Caki2 (cell line): ENCODE data around the gene BBS7. TPM values are rescaled to one million over a fixed set of nuclear protein-coding genes. Genes with fewer than 3 reads are reported as not detected.

Experiments used
- DNase-seq: peaks from one replicate; pipeline ENCODE4 v3.0.0-alpha.2; 2015; ENCODE audit warnings: low read depth
- in situ Hi-C: cut with HindIII; loops from 2 replicates; pipeline ENCODE4 v1.10.0; 2016; ENCODE audit warnings: low sequenced_read_pairs, low pct_unique_long_range_greater_than_20kb, mixed read lengths
- total RNA-seq: library from RNA; depleted of rRNA; stranded (reverse); fragments of >200 nt; shearing (Covaris generic); gene quantifications from 2 replicates; pipeline ENCODE4 v1.2.3, GENCODE V29; 2014; ENCODE audit warnings: low replicate concordance; rRNA removed

Gene BBS7
- 3.2 and 16.8 TPM in 2 replicates for total RNA-seq

DNA sequence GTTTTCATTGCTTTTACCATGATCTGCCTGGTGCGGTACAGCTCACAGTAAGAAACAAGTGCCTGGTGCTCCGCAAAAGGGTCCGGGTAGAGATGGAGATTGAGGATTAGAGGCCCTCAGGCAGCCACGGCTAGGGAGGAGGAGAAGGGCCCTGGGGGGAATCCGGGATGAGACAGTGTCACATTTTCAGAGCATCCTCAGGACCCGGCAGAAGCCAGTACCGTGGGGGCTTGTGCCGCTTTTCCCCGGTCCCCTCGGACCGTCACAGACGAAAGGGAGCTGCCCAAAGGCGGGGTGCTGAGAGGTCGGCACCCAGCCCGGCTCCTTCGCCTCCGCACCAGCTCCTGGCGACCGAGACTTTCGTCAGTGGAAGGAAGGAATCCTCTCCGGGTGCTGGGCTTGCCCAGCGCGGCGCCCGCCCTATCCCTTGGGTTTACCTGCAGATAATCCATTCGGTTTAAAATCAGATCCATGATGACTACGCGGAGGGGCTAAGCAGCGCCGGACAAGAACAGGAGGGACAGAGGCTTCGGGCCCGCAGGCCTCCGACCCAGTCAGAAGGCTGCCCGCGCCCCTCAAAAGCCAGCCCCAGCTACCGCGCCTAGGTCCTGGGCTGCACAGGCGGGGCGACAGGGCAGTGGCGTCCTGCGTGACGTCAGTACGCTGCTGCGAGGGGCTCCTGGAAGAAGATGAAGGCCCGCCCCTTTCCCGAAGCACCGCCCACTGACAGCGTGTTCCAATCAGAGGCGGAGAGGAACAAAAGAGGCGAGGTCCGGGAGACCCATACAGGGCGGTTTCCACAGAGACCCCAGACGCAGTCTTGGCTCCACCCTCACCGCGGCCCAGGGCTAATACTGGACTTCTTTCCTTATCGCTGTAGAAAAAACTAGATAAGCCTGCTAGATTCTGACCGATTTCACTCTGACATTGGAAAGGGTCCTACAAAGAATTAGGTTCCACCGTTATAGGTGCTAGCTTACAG is at the start of gene BBS7:
Gene BBS7, minus strand, starts transcription at position 634 of the 982 bp plus-strand sequence. Its CDS starts 161 bp downstream, at position 473.
- in situ Hi-C loops, result no loop called here
- DNase-seq, result peak; percentile 97

GRCh38 chr4:121913667-121914066 is 43.4 kb upstream of the BBS7 start:
- in situ Hi-C loops, result no loop called here
- no peak for DNase-seq

DNA sequence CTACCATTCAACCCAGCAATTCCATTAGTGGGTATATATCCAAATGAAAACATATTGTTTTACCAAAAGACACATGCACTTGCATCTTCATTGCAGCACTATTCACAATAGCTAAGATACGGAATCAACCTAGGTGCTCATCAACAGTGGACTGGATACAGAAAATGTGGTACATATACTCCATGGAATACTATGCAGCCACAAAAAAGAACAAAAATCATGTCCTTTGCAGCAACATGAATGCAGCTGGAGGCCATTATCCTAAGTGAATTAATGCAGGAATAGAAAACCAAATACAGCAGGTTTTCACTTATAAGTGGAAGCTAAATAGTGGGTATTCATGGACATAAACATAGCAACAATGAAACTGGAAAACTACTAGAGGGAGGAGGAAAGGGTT is 38.1 kb upstream of the BBS7 start:
- no peak for DNase-seq
- in situ Hi-C loops, result no loop called here

GRCh38 chr4:121900132-121900983 is 30.1 kb upstream of the BBS7 start:
- in situ Hi-C loops, result no loop called here
- DNase-seq, result peak; percentile 36

DNA sequence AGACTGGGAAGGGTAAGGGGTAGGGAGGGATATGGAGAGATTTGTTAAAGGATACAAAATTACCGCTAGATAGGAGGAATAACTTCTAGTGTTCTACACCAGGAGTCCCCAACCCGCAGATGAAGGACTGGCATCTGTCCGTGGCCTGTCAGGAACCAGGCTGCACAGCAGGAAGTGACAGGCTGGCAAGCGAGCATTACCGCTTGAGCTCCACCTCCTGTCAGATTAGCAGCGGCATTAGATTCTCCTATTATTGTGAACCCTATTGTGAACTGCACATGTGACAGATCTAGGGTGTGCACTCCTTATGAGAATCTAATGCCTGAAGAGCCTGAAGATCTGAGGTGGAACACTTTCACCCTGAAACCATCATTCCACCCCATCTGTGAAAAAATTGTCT is 27.9 kb upstream of the BBS7 start:
- in situ Hi-C loops, result no loop called here
- DNase-seq, result no peak

GRCh38 chr4:121888134-121888533 is 17.9 kb upstream of the BBS7 start:
- in situ Hi-C loops, result no loop called here
- DNase-seq, result no peak

DNA sequence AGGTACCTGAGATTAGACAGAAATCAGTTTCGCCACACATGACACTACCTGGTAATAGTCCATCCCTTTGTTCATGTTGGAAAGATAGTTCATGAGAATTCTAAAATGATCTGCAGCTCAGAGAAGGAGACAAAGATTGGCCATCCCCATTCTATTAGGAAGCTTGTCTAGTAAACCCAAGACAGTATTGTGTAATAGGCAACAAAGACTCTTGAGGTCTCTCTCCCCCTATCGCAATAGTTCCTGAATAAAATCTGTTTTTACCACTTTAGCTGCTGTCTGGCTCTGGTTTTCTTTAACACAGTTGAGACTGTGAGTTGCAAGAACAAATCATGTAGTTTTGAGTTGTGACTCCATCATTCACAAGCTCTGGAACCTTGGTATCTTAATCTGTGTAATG is 14.8 kb upstream of the BBS7 start:
- DNase-seq, result no peak
- in situ Hi-C loops, result no loop called here

DNA sequence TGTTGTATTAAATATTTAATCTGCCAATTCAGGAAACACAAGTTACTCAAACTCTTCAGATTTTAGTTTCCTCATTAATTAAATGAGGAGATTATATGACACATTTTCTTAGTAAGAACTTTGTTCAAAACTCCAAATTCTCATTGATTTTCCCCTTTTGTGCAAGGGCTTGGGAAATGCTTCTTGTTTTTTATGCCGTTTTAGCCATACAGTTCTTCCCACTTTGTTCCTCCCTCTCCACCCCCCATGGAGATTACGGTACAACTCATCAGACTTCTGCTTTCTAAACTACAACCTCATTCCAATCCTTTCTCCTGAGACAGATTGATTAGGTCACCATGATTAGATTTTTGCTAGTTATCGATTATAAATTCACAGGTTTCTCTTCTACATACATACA is 10.9 kb upstream of the BBS7 start:
- in situ Hi-C loops, result no loop called here
- no peak for DNase-seq

GRCh38 chr4:121879135-121879534 is 8.9 kb upstream of the BBS7 start:
- in situ Hi-C loops, result no loop called here
- DNase-seq, result no peak

DNA sequence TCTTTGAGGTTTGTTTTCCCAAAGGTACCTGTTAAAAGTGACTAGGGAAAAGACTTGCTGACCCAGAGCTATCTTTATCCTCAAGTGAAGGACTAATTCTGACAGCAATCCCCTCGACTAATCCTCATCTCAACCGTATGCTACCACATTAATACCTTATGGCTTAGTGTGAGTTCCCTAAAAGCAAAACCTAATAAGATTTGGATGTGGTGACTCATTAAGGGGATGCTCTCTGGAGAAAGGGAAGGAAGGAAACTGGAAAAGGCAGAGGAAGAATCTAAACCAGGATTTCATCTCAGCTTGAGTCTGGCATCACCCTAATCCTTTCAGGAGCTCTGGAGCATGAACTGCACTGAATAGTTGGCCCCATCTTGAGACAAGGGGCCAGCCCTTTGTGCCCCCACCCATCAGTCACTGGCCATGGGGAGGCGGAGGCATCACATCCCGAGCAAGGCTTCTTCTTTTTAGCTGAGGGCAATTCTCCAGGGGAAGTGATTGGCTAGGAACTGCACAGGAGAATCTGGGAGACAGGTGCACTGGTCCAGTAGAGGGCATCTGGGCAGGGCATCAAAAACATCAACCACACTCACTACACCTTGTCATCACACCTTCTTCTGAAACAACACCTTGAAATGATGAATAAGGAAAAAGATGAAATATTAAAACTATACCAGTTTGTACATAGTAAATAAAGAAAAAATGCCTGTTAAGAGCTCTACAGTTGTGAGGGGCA is 6.9 kb upstream of the BBS7 start:
- in situ Hi-C loops, result no loop called here

GRCh38 chr4:121876070-121876469 is 5.8 kb upstream of the BBS7 start:
- in situ Hi-C loops, result no loop called here
- DNase-seq, result no peak

More for the DNA sequence above, 6.9 kb upstream of the BBS7 start:
- DNase-seq, result no peak

GRCh38 chr4:121875652-121876051 is 5.4 kb upstream of the BBS7 start:
- no peak for DNase-seq
- in situ Hi-C loops, result no loop called here

GRCh38 chr4:121873604-121874003 is 3.3 kb upstream of the BBS7 start:
- in situ Hi-C loops, result no loop called here
- DNase-seq, result no peak

DNA sequence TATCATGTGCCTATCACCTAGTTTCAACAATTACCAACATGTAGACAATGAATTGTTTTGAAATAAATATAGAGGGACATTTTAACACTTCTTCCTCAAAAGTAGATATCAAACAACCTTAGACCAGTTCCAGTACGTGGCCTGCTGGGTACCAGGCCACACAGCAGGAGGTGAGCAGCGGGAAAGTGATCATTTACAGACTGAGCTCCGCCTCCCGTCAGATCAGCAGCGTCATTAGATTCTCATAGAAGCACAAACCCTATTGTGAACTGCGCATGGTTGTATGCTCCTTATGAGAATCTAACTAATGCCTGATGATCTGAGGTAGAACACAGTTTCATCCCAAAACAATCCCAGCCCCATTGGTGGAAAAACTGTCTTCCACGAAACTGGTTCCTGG is 6.5 kb downstream of the BBS7 start:
- peak; percentile 48 for DNase-seq
- in situ Hi-C loops, result no loop called here

DNA sequence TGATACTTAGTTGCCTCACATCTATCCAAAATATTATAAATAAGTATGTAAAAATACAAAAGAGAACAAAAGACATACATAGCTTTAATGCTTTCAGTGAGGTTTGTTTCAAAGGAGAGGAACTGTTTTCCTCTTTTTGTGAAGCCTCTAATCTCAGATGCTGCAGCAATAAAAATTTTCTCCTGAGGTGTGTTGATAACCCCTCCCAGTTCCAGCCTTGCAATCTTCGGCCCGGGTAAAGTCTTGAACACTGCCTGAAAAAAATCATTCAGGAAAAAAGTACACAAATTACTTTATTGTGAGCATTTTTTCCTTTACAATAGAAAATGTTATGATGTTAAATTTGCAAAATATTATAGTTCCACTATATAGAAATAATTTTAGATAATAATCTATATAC is 8.8 kb downstream of the BBS7 start:
- in situ Hi-C loops, result no loop called here
- DNase-seq, result no peak

DNA sequence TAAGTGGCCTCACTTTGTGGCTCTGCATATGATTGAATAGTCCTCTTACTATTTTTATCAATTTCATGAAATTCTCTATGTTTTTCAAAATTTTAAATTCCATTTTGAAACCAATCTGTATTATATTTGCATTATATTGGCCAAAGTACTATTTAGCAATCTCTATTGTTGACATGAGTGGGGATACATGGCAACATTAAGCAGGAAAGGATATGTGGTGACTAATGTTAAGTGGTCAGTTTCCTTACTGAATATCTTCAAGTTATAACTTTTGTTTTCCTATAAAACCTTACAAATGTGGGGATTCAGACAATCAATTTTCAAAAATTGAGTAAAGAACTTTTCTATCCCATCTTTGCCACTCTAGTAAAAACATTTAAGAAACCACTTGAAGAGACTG is 10.2 kb downstream of the BBS7 start:
- in situ Hi-C loops, result no loop called here
- DNase-seq, result no peak

- no peak for DNase-seq
- in situ Hi-C loops, result no loop called here
These were observed 18.9 kb downstream of the BBS7 start for GRCh38 chr4:121851354-121851753.

GRCh38 chr4:121846662-121847061 is 23.6 kb downstream of the BBS7 start:
- in situ Hi-C loops, result no loop called here
- no peak for DNase-seq
